Neural crest cell (in vitro differentiated cells): ENCODE data around the gene LDB2. TPM values are rescaled to one million over a fixed set of nuclear protein-coding genes. Genes with fewer than 3 reads are reported as not detected.
"Not testable (repeated sequence)": the region's sequence is repeated elsewhere in the genome, so short reads cannot be mapped to it uniquely, and the experiment has no call there.

Experiments
- DNase-seq: peaks from one replicate; pipeline ENCODE4 v3.0.0; 2021; ENCODE audit warnings: low read depth, mixed read lengths, low spot score
- H3K27ac Mint-ChIP-seq: one replicate; pipeline ENCODE4 v1.8.0; 2021; ENCODE audit warnings: mild to moderate bottlenecking, mixed read lengths; ENCODE audit not compliant: unreplicated experiment
- H3K27me3 Mint-ChIP-seq: 2 replicates; pipeline ENCODE4 v1.8.0; 2021; ENCODE audit warnings: low read depth, mild to moderate bottlenecking, mixed read lengths
- H3K36me3 Mint-ChIP-seq: 2 replicates; pipeline ENCODE4 v1.8.0; 2021; ENCODE audit warnings: low read depth, mild to moderate bottlenecking, mixed read lengths
- H3K4me1 Mint-ChIP-seq: 2 replicates; pipeline ENCODE4 v1.8.0; 2021; ENCODE audit warnings: mixed read lengths
- H3K4me3 Mint-ChIP-seq: one replicate; pipeline ENCODE4 v1.8.0; 2021; ENCODE audit warnings: mild to moderate bottlenecking, mixed read lengths
- H3K9me3 Mint-ChIP-seq: 2 replicates; pipeline ENCODE4 v1.8.0; 2021; ENCODE audit warnings: mixed read lengths
- CTCF ChIP-seq: fragments of 200-600 bp; sonication (generic); conservative IDR thresholded peaks from 2 replicates; pipeline ENCODE4 v1.5.0; 2021; ENCODE audit warnings: antibody characterized with exemption, mild to moderate bottlenecking
- total RNA-seq: library from RNA; stranded (reverse); gene quantifications from 2 replicates; pipeline ENCODE4 v1.2.1, GENCODE V29; 2021

The LDB2 gene
- total RNA-seq, 1 donor from 2014 or later, result 12.7 TPM

- Mint-ChIP-seq H3K9me3 (no peaks in the 10 kb centered on the region), H3K27me3 (peaks cover 6% of the 10 kb centered on the region), H3K36me3 (no peaks in the 10 kb centered on the region), H3K4me1 (peaks cover 10% of the 10 kb centered on the region), H3K27ac (no peak overlapping the region), H3K4me3 (no peak overlapping the region)
- no peak for DNase-seq
- no peak for TF ChIP-seq CTCF
Measured at GRCh38 chr4:16926214-16926613, 27.8 kb upstream of the LDB2 start.

GRCh38 chr4:16918716-16919115 lies 20.3 kb upstream of the LDB2 start:
- H3K4me3 Mint-ChIP-seq, H3K4me1 Mint-ChIP-seq, H3K36me3 Mint-ChIP-seq, H3K27me3 Mint-ChIP-seq, H3K27ac Mint-ChIP-seq, DNase-seq: not testable (repeated sequence)
- peaks cover 10% of the 10 kb centered on the region for H3K9me3 Mint-ChIP-seq

GRCh38 chr4:16916719-16917337 lies 18.4 kb upstream of the LDB2 start:
- Mint-ChIP-seq H3K27me3 (no peaks in the 10 kb centered on the region), H3K27ac (no peak overlapping the region), H3K9me3 (peaks cover 10% of the 10 kb centered on the region), H3K4me1 (peaks cover 5% of the 10 kb centered on the region), H3K36me3 (peaks cover 4% of the 10 kb centered on the region), H3K4me3 (no peak overlapping the region)
- peak; percentile 87 for TF ChIP-seq CTCF
- DNase-seq, result peak; percentile 45

GRCh38 chr4:16916031-16916430 lies 17.6 kb upstream of the LDB2 start:
- H3K36me3 Mint-ChIP-seq, result peaks cover 4% of the 10 kb centered on the region
- DNase-seq, result no peak
- TF ChIP-seq CTCF, result no peak
- no peak overlapping the region for H3K27ac Mint-ChIP-seq
- no peak overlapping the region for H3K4me3 Mint-ChIP-seq
- H3K4me1 Mint-ChIP-seq, result peaks cover 5% of the 10 kb centered on the region
- H3K9me3 Mint-ChIP-seq, result peaks cover 10% of the 10 kb centered on the region
- no peaks in the 10 kb centered on the region for H3K27me3 Mint-ChIP-seq

- peaks cover 10% of the 10 kb centered on the region for H3K9me3 Mint-ChIP-seq
- no peak for TF ChIP-seq CTCF
- H3K27ac Mint-ChIP-seq, result no peak overlapping the region
- H3K27me3 Mint-ChIP-seq, result peaks cover 1% of the 10 kb centered on the region
- DNase-seq, result no peak
- H3K36me3 Mint-ChIP-seq, result peaks cover 4% of the 10 kb centered on the region
- peaks cover 14% of the 10 kb centered on the region for H3K4me1 Mint-ChIP-seq
- H3K4me3 Mint-ChIP-seq, result no peak overlapping the region
Measured at GRCh38 chr4:16914208-16914607, 15.8 kb upstream of the LDB2 start.

GRCh38 chr4:16912896-16913295 lies 14.5 kb upstream of the LDB2 start:
- no peak overlapping the region for H3K4me3 Mint-ChIP-seq
- no peak for DNase-seq
- peaks cover 4% of the 10 kb centered on the region for H3K36me3 Mint-ChIP-seq
- H3K9me3 Mint-ChIP-seq, result peaks cover 10% of the 10 kb centered on the region
- peaks cover 5% of the 10 kb centered on the region for H3K27me3 Mint-ChIP-seq
- H3K27ac Mint-ChIP-seq, result no peak overlapping the region
- TF ChIP-seq CTCF, result no peak
- H3K4me1 Mint-ChIP-seq, result peaks cover 15% of the 10 kb centered on the region
